ENCODE results near the gene IL16.

DNA sequence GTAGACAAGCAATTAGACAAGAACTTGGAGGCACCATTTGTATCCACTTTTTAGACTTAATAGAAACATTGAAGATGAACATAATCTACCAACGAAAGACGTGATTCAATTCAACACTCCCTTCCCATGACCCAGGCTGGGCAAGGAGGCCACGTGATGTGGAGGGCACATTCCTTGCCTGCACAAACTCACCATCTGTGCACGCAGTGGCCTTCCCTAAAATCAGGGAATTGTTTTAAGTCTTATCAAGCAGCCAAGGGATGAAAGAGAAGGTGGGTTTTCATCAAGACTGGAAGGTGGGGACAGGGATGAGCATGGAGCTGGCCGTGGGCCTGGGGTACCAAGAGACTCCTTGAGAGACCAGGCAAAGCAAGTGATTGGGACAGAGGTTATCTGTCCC, 113.8 kb downstream of the IL16 start:
- no peak for TF ChIP-seq JUND (IDR thresholded peaks at IDR 0.05)
- TF ChIP-seq CTCF (IDR thresholded peaks at IDR 0.05; ENCODE audit: low read depth, low read length, missing input control): no peak

Measured in liver (tissue), 3 donors.